RWPE2 (cell line): ENCODE data around the gene GNG13.
A peak's percentile ranks its signal among the peaks of the same experiment; 100 is the strongest.

ENCODE experiments used
- ATAC-seq: fragments of 200-7000 bp; cut with Tn5 transposase; 3 replicates; pipeline ENCODE4 v1.9.1; 2021; ENCODE audit warnings: low read depth
- DNase-seq: peaks from one replicate; pipeline ENCODE4 v3.0.0-alpha.2; 2020; ENCODE audit warnings: low spot score
- H3K27ac ChIP-seq: fragments of 450-650 bp; 2 replicates; pipeline ENCODE4 v1.5.1; 2017; ENCODE audit warnings: mild to moderate bottlenecking; ENCODE audit not compliant: poor library complexity, severe bottlenecking
- H3K27me3 ChIP-seq: fragments of 250-450 bp; sonication (Bioruptor Pico); 2 replicates; pipeline ENCODE4 v1.5.1; 2021; ENCODE audit warnings: mild to moderate bottlenecking, moderate library complexity; ENCODE audit not compliant: insufficient read depth, poor library complexity, severe bottlenecking
- H3K36me3 ChIP-seq: fragments of 250-450 bp; sonication (Bioruptor Pico); 2 replicates; pipeline ENCODE4 v1.5.1; 2020; ENCODE audit warnings: low read depth, mild to moderate bottlenecking, moderate library complexity
- H3K4me1 ChIP-seq: fragments of 250-450 bp; sonication (Bioruptor Pico); 2 replicates; pipeline ENCODE4 v1.5.1; 2021; ENCODE audit warnings: mild to moderate bottlenecking, moderate library complexity; ENCODE audit not compliant: insufficient read depth, poor library complexity, severe bottlenecking
- H3K4me3 ChIP-seq: fragments of 250-450 bp; sonication (Bioruptor Pico); 2 replicates; pipeline ENCODE4 v1.5.1; 2021; ENCODE audit warnings: mild to moderate bottlenecking, moderate library complexity; ENCODE audit not compliant: severe bottlenecking
- H3K9me3 ChIP-seq: fragments of 250-450 bp; sonication (Bioruptor Pico); 2 replicates; pipeline ENCODE4 v1.5.1; 2021; ENCODE audit warnings: mild to moderate bottlenecking, moderate library complexity; ENCODE audit not compliant: severe bottlenecking
- TF ChIP-seq, protein P1 (sequence below): fragments of 450-650 bp; IDR thresholded peaks from one replicate; pipeline ENCODE4 v1.5.1; 2017; ENCODE audit warnings: mild to moderate bottlenecking, moderate library complexity; ENCODE audit not compliant: poor library complexity, severe bottlenecking

GNG13 gene

DNA sequence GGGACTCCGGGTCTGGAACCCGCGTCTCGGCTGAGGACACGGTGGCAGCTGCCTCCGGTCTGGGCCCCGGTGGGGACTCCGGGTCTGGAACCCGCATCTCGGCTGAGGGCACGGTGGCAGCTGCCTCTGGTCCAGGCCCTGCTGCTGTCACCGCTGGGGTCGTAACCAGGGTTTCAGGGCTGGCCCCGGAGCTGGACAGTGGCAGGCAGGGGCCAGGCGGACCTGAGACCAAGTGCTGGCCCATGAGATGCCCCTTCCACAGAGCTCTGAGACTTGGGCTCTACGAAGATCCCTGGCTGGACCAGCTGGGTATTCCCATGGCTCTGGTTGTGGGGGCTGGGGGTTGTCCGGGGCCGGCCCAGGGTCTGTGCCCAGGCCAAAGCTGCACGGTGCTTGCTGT lies 16.1 kb downstream of the GNG13 start:
- peaks cover 18% of the 10 kb centered on the region for H3K36me3 ChIP-seq

DNA sequence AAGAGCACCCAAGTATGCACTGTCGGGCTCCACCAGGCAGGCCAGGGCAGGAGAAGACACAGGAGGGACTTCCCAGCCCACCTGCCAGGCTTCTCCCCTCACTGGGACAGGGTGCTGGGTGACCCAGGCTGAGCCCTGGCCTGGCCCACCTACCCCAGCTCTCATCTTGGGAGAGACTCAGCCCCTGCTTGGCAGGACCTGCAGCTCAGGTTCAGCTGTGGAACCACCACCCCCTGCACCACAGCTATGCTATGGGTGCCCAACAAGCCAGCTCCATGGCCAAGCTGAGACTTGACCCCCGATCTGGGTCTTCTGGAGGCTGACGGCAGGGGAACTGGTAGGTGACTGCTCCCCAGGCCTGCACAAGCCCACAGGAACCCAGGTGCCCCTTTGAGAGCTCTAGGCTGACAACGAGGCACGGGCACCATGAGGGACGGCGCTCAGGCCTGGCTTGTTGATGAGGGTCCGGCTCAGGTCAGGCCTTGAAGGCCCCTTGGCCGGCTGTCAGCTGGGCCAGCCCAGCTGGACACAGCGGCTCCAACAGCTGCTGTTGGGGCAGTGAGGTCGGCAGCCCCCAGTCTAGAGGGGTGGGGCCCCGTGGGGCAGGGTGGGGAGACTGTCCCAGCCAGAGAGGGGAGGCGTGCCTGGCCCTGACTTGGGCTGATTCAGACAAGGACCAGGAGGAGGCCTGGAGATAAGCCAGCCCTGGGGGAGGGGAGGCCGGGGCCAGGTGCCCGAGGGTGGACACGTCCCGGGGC lies 17.0 kb downstream of the GNG13 start:
- TF ChIP-seq, protein P1, sequence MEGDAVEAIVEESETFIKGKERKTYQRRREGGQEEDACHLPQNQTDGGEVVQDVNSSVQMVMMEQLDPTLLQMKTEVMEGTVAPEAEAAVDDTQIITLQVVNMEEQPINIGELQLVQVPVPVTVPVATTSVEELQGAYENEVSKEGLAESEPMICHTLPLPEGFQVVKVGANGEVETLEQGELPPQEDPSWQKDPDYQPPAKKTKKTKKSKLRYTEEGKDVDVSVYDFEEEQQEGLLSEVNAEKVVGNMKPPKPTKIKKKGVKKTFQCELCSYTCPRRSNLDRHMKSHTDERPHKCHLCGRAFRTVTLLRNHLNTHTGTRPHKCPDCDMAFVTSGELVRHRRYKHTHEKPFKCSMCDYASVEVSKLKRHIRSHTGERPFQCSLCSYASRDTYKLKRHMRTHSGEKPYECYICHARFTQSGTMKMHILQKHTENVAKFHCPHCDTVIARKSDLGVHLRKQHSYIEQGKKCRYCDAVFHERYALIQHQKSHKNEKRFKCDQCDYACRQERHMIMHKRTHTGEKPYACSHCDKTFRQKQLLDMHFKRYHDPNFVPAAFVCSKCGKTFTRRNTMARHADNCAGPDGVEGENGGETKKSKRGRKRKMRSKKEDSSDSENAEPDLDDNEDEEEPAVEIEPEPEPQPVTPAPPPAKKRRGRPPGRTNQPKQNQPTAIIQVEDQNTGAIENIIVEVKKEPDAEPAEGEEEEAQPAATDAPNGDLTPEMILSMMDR, result no peak
- no peak overlapping the region for H3K4me3 ChIP-seq
- no peak; the same call in 2 of the 3 replicates for ATAC-seq
- H3K36me3 ChIP-seq, result peaks cover 16% of the 10 kb centered on the region
- H3K27ac ChIP-seq, result no peak overlapping the region
- H3K4me1 ChIP-seq, result no peaks in the 10 kb centered on the region
- DNase-seq, result no peak
- H3K27me3 ChIP-seq, result no peaks in the 10 kb centered on the region
- no peaks in the 10 kb centered on the region for H3K9me3 ChIP-seq

More for the DNA sequence above, 16.1 kb downstream of the GNG13 start:
- TF ChIP-seq, protein P1, result no peak
- DNase-seq (no peak), ATAC-seq (no peak)
- no peaks in the 10 kb centered on the region for H3K4me1 ChIP-seq
- no peak overlapping the region for H3K4me3 ChIP-seq
- H3K27ac ChIP-seq, result no peak overlapping the region
- H3K27me3 ChIP-seq, result no peaks in the 10 kb centered on the region
- no peaks in the 10 kb centered on the region for H3K9me3 ChIP-seq

DNA sequence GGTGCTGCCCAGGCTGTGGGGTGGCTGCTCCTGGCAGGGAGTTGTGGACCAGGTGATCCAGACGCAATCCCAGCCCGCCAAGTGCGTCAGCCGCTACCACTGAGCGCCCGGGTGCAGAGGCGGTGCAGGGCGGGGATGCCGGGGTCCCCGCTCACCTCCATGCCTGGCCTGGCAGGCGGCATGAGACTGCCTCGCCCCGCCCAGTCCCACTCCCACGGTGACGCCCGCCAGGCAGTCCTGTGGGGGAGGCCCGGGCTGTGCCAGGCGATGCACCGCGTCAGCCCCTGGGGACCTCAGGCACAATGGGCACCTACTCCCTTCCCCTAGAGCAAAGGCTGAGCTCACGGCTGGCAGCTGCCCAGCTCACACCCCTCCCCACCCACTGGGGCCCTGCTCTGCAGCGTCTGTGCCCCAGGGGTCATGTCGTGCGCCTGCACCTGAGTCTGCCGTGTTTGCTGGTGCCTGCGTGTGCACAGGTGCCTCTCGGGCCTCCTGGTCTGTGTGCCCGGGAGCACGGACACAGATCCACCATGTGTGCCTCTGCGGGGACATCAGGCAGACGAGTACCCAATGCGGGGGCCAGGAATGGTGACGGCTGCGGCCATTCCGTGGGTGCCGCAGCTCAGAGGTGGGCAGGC lies 17.6 kb downstream of the GNG13 start:
- ATAC-seq, result peak; percentile 59
- Histone ChIP-seq H3K9me3 (no peaks in the 10 kb centered on the region), H3K27ac (no peak overlapping the region), H3K4me3 (no peak overlapping the region), H3K36me3 (peaks cover 16% of the 10 kb centered on the region), H3K4me1 (no peaks in the 10 kb centered on the region), H3K27me3 (no peaks in the 10 kb centered on the region)
- DNase-seq, result no peak
- TF ChIP-seq, protein P1, result no peak

DNA sequence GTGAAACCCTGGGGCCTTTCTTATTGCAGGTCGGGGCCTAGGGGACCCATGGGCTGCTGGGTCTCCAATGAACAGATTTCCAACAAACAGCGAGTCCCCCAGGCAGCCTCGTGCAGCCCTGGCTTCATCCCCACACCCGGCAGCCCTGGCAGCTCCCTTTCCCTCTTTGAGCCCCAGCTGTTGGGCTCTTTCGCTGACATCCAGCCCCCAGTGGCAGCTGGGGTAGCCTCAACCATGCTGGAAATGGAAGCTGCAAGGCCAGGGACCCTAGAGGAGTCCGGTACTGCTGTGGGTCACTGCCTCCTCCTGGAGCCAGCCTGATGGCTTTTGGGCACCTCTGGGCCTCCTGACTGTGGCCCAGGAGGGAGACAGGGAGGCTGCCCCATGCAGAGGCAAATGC lies 18.3 kb downstream of the GNG13 start:
- peaks cover 16% of the 10 kb centered on the region for H3K36me3 ChIP-seq
- H3K4me1 ChIP-seq, result peaks cover 3% of the 10 kb centered on the region

More for the DNA sequence above, 18.3 kb downstream of the GNG13 start:
- H3K27me3 ChIP-seq, result no peaks in the 10 kb centered on the region
- no peak for DNase-seq
- ATAC-seq, result no peak
- H3K27ac ChIP-seq, result no peak overlapping the region
- TF ChIP-seq, protein P1, result no peak
- no peaks in the 10 kb centered on the region for H3K9me3 ChIP-seq
- H3K4me3 ChIP-seq, result no peak overlapping the region
